Stimulated activated CD4-positive, alpha-beta T cell treated with anti-CD3 and anti-CD28 coated beads, Interleukin-2, amount 100 ng/mL, for 4 hours (primary cell): Measurements from ENCODE around the gene FOXA2.
"Not testable (repeated sequence)": the region's sequence is repeated elsewhere in the genome, so short reads cannot be mapped to it uniquely, and the experiment has no call there.

ENCODE experiments used
- DNase-seq: peaks from one replicate; pipeline ENCODE4 v3.0.0-alpha.2; 2020; ENCODE audit warnings: low read depth

FOXA2 gene

GRCh38 chr20:22567944-22568871 lies 16.2 kb downstream of the FOXA2 start:
- DNase-seq: no peak

- DNase-seq: no peak
These were observed 17.3 kb downstream of the FOXA2 start for GRCh38 chr20:22566876-22567658.

DNA sequence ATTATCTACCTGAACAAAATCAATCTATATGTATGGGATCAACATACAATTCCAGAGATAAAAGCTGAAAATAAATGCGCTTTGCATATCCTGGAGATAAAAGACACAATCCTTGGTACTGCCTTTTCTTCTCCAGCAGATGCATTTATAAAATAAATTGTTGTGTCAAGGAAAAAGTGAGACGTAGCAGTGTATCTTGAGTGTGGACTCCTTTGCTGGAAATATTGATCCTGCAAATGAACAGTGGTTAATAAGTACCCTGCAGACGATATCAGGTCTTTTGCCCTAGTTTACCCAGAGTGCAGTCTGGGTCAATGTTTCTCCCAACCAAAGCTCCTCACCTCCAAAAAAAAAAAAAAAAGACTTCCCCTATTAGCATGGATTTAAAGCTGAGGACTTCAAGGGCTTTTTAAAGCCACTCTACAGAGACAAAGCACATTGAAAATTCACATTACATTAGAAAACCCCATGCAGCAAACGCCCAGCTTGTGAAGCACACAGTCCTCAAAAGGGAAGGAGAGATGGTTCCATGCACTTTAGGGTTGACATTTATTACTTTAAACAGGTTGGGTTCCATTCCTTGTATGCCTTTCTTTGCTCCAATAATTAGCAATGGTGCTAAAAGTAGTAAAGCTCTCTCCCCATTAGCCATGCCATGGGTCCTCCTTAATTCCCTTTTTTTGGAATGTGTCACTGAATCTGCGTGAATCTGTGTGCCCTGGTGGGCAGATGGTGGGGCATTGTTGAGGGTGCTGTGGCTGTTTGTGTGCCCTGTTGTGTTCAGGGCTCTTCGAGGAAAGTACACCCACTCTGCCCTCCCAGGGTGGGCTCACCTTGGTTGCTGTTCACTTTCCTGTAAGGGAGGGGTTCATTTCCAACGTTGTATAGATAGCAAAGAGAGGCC lies 21.1 kb downstream of the FOXA2 start:
- DNase-seq: no peak

DNA sequence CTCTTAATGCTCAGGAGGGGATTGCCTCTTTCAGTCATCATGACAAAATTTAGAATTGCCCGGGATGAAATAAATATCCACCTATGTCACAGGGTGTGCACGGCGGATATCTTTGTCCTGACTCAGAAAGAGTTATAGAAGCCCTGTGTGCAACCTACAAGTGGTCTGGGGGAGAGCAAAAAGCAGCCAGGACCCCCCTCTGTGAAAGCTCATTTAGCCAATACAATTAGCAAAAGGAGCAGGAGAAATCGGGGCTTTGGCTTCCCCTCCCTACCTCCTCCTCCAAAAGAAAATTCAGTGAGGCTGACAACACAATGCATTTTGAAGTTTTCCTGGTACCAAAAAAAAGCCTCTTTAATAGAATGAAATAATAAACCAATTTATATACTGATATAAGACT lies 21.8 kb downstream of the FOXA2 start:
- no peak for DNase-seq

- DNase-seq: no peak
These were observed 22.3 kb downstream of the FOXA2 start for GRCh38 chr20:22561965-22562577.

- DNase-seq: no peak
These were observed 23.6 kb downstream of the FOXA2 start for GRCh38 chr20:22560817-22561216.

- DNase-seq: no peak
These were observed 24.6 kb downstream of the FOXA2 start for GRCh38 chr20:22559711-22560318.

DNA sequence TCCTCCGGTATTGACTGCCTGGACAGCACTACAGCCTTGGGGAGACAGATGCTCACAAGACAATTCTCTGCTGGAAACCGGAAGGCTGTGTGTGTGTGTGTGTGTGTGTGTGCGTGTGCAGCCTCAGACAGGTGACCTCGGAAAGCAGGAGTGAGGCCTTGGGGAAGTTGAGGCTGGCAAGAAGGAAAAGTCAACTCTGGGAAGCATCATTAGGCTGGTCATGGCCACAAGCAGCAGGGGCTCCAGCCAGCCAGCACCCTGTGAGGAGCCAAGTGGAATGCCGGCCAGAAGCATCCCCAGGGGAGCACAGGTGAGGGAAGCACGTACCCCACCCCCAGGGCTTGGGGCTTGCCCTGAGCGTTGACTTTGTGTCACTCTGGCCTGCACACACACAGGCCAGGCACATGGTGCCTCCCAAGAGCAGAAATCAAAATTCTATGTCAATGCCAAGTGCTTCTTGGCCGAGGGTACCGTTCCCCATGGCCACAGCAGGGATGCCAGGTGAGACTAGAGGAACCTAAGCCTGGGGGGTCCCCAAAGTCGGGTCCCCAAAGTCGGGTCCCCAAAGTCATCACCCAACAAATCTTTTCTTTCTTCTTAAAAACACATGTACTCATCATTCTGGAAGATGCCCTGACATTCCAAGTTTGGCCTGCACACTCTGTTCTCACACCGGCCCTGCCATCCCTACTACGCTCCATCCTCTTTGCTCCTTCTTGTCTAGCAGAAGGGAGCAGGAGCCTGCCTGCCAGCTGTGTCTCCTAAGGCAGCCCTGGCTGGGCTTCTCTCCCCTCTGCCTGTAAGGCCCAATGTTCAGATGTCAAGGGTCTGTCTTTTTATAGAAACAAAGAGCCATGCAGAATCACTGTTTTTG lies 26.7 kb downstream of the FOXA2 start:
- DNase-seq: no peak

DNA sequence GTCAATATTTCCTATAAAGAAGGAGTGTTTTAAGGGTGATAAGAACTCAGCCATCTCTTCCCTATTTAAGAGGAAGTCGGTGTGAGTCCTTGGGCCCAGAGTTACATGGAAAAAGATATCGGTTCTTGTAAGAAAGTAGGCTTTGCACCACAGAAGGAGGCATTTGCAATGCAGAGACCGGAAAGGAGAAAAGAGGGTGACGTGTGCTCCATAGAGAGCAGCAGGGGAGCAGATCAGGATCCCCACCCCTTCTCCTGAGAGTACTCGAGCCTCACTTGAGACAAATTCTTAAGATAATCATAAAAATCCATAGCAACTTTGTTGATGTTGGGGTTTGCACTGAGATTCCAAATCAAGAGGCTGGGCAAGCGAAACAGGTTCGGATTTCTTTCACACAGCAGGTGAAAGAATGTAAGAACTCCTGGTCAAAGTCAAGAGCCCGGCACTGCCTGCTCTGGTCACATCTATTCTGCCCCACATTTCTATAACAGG lies 27.8 kb downstream of the FOXA2 start:
- no peak for DNase-seq

- no peak for DNase-seq
These were observed 28.4 kb downstream of the FOXA2 start for GRCh38 chr20:22555791-22556564.

DNA sequence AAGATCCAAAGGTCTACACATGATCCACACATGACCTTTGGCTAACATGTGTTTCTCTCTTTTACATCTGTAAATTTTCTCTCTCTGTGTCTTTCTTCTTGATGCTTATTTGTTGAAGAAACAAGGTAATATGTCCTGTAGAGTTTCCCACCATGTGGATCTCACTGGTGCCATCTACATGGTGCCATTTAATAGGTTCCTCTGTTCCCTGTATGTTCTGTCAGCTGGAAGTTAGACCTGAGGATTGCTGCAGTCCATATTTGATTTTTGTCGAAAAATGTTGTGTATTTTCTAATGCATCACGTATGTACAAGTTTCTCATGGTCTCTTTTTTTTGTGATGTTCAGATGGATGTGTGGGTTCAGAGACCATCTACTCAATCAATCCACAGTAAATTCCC lies 30.0 kb downstream of the FOXA2 start:
- no peak for DNase-seq

DNA sequence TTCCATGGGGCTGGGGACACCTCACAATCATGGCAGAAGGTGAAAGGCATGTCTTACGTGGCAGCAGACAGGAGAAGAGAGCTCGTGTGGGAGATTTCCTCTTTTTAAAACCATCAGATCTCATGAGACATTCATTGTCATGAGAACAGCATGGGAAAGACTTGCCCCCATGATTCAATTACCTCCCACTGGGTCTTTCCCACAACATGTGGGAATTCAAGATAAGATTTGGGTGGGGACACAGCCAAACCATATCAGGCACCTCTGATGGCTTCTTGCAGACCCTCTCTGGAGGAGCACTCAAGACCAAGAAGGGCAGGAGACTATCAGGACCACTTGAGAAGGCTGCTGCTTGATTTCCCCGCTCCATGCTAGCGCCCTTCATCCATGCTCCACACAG lies 33.9 kb downstream of the FOXA2 start:
- not testable (repeated sequence) for DNase-seq

DNA sequence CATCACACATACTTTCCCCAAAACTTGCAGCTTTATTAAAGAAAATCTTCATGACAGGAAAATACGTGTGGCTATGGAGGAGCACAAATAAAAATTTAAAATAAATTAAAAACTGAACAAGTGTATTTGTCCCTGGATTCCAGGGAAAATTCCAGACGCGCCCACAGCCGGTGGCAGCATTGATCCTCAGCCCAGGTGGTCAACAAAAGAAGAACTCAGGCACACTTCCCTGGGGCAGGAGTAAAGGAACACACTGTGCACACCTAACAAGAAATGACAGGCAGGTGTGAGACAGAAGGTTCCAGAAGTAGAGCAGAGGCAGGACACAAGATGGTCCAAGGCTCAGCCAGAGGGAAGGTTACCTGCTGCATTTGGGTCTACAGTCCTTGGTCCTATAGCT lies 36.3 kb downstream of the FOXA2 start:
- DNase-seq: no peak

DNA sequence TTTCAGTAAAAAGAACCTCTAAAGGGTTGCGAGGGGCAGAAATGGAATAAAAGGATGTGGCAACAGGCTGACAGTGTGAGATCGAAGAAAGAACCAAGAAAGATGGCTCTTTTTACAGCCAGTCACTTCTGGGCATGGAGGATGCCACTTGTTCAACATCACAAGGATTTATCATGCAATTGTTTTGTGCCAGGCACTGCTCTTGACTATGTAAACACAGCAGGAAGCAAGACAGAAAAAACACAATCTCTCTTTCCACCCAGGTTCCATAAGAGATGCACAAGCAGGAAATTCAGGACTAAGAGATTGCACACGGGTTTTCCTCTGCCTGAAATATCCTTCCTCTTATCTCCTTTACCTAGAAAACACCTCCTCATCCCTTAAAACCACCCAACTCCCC lies 38.0 kb downstream of the FOXA2 start:
- no peak for DNase-seq

GRCh38 chr20:22545045-22545444 lies 39.3 kb downstream of the FOXA2 start:
- no peak for DNase-seq

GRCh38 chr20:22544462-22544861 lies 39.9 kb downstream of the FOXA2 start:
- DNase-seq: no peak

GRCh38 chr20:22542427-22542826 lies 41.9 kb downstream of the FOXA2 start:
- DNase-seq: no peak

GRCh38 chr20:22540832-22541231 lies 43.5 kb downstream of the FOXA2 start:
- DNase-seq: no peak
